GM12891 (cell line): ENCODE data around the gene UNC13A.

Source experiments
- DNase-seq: peaks from one replicate; pipeline ENCODE4 v3.0.0; 2011; ENCODE audit warnings: low spot score; ENCODE audit not compliant: insufficient read length
- FAIRE-seq: peaks from 2 replicates; lab custom pipeline; 2011; peaks lifted over from hg19 to GRCh38; lab: Jason Lieb, UNC
- PAX5 ChIP-seq: IDR thresholded peaks from 2 replicates; pipeline ENCODE4 v1.6.1; 2011; ENCODE audit warnings: low read length, moderate library complexity, mild to moderate bottlenecking; ENCODE audit not compliant: insufficient read depth, severe bottlenecking
- POLR2A ChIP-seq: IDR thresholded peaks from 2 replicates; pipeline ENCODE4 v1.6.1; 2011; ENCODE audit warnings: low read depth, low read length, control low read depth
- POLR2AphosphoS5 ChIP-seq: IDR thresholded peaks from 2 replicates; pipeline ENCODE4 v1.6.1; 2011; ENCODE audit warnings: low read depth, low read length, control low read depth
- POU2F2 ChIP-seq: IDR thresholded peaks from 2 replicates; pipeline ENCODE4 v1.6.1; 2011; ENCODE audit warnings: low read depth, mild to moderate bottlenecking, control low read depth, low read length, moderate library complexity
- SPI1 ChIP-seq: IDR thresholded peaks from 2 replicates; pipeline ENCODE4 v1.6.1; 2011; ENCODE audit warnings: low read depth, low read length, control low read depth
- TAF1 ChIP-seq: IDR thresholded peaks from 2 replicates; pipeline ENCODE4 v1.6.1; 2011; ENCODE audit warnings: low read depth, low read length, control low read depth

The UNC13A gene

DNA sequence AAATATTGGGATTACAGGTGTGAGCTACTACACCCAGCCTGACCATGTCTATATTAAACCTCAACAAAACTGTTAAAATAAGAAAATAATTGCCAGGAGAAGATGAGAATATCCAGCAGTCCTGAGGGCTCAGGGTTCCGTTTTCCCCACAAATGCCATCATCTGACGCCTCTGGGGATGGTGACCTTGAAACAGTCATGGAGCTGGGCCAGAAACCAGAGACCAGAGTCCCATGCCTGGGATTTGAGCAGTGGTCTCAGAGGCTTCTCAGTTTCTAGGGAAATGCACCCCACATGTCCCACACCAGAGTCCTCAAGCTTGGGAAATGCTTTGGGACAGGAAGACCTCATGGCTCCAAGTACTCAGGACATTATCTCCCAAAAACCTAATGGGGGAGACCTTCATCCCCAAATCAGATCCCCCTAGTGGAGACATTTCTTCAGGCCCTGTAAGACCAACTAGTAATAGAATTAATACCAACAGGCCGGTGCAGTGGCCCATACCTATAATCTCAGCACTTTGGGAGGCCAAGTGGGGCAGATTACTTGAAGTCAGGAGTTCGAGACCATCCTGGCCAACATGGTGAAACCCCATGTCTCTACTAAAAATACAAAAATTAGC is 28.3 kb upstream of the UNC13A start:
- TF ChIP-seq POLR2AphosphoS5 (no peak), POU2F2 (no peak), POLR2A (no peak), PAX5 (no peak), TAF1 (no peak), SPI1 (no peak)
- DNase-seq (no peak), FAIRE-seq (no peak)

GRCh38 chr19:17711851-17712250 is 23.7 kb upstream of the UNC13A start:
- no peak for DNase-seq
- no peak for FAIRE-seq
- no peak for TF ChIP-seq POLR2AphosphoS5
- TF ChIP-seq TAF1, result no peak
- TF ChIP-seq PAX5, result no peak
- TF ChIP-seq SPI1, result no peak
- TF ChIP-seq POLR2A, result no peak
- TF ChIP-seq POU2F2, result no peak

DNA sequence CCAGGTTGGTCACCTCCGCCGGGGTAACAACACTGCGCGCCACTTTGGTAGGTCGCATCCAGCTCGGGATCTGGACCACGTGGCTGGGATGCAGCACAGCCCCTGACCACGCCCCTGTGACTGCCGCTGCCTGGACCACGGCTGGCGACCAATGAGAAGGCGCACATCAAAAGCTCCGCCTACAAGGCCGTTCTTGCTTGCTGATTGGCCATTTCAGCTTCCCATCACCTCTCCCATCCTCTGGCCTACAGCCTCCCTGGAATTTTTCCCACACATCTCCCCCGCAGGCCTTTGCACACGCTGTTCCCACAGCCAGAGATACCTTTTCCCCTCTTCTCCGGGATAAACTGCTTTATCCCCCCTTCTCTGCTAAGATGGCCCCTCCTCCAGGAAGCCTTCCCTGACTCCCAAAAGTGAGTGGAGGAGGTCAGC is 18.6 kb upstream of the UNC13A start:
- no peak for FAIRE-seq
- DNase-seq, result no peak

GRCh38 chr19:17703824-17704463 is 15.8 kb upstream of the UNC13A start:
- FAIRE-seq, result peak; percentile 89
- DNase-seq, result no peak
- TF ChIP-seq SPI1 (no peak), POLR2A (no peak), TAF1 (no peak), POLR2AphosphoS5 (no peak), PAX5 (no peak), POU2F2 (no peak)

More for the DNA sequence above, 18.6 kb upstream of the UNC13A start:
- TF ChIP-seq PAX5 (no peak), POLR2AphosphoS5 (no peak), POU2F2 (no peak), POLR2A (no peak), TAF1 (no peak), SPI1 (no peak)

DNA sequence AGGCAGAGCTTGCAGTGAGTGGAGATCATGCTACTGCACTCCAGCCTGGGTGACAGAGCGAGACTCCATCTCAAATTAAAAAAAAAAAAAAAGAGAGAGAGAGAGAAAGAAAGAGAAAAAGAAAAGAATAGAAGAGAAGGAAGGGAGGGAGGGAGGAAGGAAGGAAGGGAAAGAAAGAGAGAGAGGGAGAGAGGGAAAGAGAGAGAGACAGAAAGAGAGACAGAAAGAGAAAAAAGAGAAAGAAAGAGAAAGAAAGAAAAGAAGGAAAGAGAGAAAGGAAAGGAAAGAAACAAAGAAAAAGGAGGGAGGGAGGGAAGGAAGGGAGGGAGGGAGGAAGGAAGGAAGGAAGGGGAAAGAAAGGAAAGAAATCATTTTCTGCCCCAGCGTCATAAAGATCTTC is 7.0 kb upstream of the UNC13A start:
- no peak for TF ChIP-seq POLR2A
- no peak for TF ChIP-seq POLR2AphosphoS5
- TF ChIP-seq POU2F2, result no peak
- TF ChIP-seq PAX5, result no peak
- TF ChIP-seq TAF1, result no peak
- no peak for TF ChIP-seq SPI1
- FAIRE-seq (no peak), DNase-seq (no peak)

GRCh38 chr19:17692566-17692965 is 4.4 kb upstream of the UNC13A start:
- no peak for FAIRE-seq
- DNase-seq, result no peak
- TF ChIP-seq POU2F2 (no peak), POLR2A (no peak), POLR2AphosphoS5 (no peak)

DNA sequence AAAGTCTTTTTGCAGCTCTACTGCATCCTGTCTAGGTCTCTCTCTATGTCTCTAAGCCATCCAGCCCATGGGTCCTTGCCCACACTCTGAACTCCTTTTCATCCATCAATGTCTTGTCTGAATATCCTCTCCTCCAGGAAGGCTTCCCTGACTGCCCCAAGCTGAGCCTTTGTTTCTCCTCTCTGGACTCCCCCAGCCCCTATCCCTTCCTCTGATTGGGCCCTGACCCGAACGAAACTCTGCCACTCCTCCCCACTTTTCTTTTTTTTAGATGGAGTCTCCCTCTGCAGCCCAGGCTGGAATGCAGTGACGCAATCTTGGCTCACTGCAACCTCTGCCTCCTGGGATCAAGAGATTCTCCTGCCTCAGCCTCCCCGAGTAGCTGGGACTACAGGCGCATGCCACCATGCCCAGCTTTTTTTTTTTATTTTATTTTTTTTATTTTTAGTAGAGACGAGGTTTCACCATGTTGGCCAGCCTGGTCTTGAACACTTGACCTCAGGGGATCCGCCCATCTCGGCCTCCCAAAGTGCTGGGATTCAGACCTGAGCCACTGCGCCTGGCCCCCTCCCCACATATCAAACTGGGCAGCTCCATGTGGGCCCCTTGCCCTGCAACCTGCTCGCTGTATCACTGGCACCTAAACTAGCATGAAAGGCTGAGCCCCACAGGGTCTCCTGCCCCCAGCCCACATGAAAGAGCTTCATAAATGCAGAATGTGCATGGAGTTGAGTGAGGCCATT is 870 bp upstream of the UNC13A start:
- FAIRE-seq (no peak), DNase-seq (no peak)
- TF ChIP-seq PAX5 (no peak), POLR2AphosphoS5 (no peak), SPI1 (no peak), POLR2A (no peak), TAF1 (no peak), POU2F2 (no peak)

DNA sequence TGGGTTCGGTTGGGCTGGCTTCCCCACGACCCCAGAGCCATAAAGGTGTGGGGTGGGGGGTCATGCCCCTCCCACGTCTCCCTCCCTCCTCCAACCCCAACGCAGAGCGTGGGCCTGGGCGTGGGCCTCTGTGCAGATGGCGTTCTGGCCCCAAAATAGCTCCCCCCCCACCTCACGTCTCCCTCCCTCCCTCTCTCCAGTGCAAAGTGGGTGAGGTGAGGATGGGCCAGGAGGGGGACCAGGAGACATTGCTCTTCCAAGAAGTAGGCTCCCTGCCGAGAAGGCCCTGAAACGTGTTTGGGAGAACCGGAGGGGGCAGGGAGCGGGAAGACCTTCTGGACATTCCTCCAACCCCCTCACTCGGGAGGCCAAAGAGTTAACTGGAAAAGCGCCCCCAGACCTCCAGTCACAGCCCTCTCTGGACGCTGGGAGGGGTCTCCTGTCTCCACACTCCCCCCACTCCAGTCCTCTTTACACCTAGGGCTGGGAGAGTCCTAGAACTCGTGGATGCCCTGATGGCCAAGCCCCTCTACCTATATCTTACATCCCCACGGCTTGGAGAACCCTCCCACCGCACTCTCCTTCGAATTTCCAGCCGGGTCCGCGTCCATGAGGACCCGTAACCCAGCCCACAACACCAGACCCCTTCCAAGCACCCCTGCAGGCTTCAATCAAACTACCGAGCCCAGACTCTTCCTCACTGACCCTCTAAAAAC is 855 bp downstream of the UNC13A start:
- FAIRE-seq, result no peak
- DNase-seq, result no peak
- no peak for TF ChIP-seq PAX5
- TF ChIP-seq POLR2A, result no peak
- TF ChIP-seq SPI1, result no peak
- TF ChIP-seq TAF1, result no peak
- TF ChIP-seq POLR2AphosphoS5, result no peak
- no peak for TF ChIP-seq POU2F2

DNA sequence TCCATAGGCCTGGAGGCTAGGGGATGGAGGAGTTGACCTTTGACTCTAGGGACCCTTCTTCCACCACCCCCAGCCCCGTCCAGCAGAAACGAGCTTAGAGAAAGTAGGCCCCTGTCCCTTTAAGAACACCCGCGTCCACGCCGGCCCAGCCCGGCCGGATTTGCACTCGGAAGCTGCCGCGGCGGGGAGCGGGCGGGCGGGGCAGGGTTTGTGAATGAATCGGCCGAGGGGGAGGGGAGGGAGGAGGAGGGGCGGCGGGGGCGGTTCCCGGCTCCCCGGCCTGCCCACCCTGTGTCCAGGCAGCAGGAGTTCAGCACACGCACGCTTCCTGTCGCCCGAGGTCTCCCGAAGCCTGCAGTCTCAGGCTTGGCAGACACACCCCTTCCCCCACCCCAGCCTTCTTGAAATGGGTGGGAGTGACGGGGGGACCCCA is 1.5 kb downstream of the UNC13A start:
- TF ChIP-seq POLR2AphosphoS5 (no peak), PAX5 (no peak), POU2F2 (no peak), SPI1 (no peak), TAF1 (no peak), POLR2A (no peak)
- DNase-seq, result no peak
- FAIRE-seq, result no peak
